Measurements from ENCODE around the gene ZNF578. TPM values are rescaled to one million over a fixed set of nuclear protein-coding genes. Genes with fewer than 3 reads are reported as not detected.

The ZNF578 gene
- total and polyA plus RNA-seq, 9 of the 15 experiments (the other 6 are each of a cell fraction or from before 2014, with no cell fraction given), result 0.05 to 0.29 (median 0.15) TPM

DNA sequence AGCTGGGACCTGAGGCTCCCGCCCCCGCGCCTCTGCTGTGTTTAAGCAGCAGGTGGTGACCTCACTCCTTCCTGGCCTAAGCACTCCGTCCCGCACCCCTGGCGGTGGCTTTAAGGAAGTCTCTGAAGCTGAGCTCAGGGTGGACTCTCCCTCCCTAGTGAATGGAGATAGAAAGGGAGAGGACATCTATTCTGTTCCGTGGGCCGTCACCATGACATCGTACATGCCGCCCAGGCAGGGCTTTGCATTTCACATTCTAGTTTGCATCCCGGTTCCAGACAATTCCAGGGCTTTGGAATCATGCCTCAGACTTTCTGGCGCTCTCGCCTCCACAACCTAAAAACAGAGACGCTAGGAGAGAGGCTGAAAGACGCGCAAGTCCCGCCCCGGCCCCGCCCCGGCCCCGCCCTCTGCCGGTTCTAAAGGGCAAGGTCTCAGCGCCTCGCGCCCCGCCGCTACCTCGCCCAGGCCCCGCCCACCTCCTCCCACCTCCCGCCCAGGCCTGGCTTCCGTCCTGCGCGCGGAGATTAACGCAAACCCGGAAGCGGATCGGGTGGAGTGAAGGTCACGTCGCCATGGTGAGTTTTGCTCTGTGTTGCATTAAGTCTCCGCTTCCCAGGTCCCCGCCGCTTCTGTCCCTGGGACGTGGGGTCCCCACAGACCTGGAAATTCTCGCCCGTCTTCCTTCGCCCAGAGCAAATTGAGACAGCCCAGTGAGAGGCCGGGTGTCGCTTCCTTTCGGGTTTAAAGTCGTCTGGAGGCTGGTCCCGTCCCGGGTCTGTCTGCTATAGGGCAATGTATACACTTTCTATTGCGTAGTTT lies 74.0 kb downstream of the ZNF578 start, which contains the start of gene ZNF808 (continued):
- TF ChIP-seq, protein P1, sequence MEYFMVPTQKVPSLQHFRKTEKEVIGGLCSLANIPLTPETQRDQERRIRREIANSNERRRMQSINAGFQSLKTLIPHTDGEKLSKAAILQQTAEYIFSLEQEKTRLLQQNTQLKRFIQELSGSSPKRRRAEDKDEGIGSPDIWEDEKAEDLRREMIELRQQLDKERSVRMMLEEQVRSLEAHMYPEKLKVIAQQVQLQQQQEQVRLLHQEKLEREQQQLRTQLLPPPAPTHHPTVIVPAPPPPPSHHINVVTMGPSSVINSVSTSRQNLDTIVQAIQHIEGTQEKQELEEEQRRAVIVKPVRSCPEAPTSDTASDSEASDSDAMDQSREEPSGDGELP (CRISPR knock-in tag; IDR thresholded peaks at IDR 0.05; ENCODE audit: borderline replicate concordance), result peak; percentile 67; the same call in 1 of the 2 replicates
- no peak for TF ChIP-seq ZNF184 (CRISPR knock-in tag; IDR thresholded peaks at IDR 0.05)
- TF ChIP-seq, protein P2, sequence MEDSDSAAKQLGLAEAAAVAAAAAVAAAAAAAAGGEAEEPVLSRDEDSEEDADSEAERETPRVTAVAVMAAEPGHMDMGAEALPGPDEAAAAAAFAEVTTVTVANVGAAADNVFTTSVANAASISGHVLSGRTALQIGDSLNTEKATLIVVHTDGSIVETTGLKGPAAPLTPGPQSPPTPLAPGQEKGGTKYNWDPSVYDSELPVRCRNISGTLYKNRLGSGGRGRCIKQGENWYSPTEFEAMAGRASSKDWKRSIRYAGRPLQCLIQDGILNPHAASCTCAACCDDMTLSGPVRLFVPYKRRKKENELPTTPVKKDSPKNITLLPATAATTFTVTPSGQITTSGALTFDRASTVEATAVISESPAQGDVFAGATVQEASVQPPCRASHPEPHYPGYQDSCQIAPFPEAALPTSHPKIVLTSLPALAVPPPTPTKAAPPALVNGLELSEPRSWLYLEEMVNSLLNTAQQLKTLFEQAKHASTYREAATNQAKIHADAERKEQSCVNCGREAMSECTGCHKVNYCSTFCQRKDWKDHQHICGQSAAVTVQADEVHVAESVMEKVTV (CRISPR knock-in tag; IDR thresholded peaks at IDR 0.05), result no peak
- TF ChIP-seq ZNF140 (CRISPR knock-in tag; IDR thresholded peaks at IDR 0.05), result no peak
- TF ChIP-seq, protein P3, sequence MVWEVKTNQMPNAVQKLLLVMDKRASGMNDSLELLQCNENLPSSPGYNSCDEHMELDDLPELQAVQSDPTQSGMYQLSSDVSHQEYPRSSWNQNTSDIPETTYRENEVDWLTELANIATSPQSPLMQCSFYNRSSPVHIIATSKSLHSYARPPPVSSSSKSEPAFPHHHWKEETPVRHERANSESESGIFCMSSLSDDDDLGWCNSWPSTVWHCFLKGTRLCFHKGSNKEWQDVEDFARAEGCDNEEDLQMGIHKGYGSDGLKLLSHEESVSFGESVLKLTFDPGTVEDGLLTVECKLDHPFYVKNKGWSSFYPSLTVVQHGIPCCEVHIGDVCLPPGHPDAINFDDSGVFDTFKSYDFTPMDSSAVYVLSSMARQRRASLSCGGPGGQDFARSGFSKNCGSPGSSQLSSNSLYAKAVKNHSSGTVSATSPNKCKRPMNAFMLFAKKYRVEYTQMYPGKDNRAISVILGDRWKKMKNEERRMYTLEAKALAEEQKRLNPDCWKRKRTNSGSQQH (CRISPR knock-in tag; IDR thresholded peaks at IDR 0.05), result no peak
- TF ChIP-seq EHMT2 (IDR thresholded peaks at IDR 0.05), result no peak
- peak; percentile 61; the same call in 1 of the 2 replicates for TF ChIP-seq SPI1 (IDR thresholded peaks at IDR 0.05; ENCODE audit: borderline replicate concordance, low read depth, low read length)
- TF ChIP-seq, protein P4, sequence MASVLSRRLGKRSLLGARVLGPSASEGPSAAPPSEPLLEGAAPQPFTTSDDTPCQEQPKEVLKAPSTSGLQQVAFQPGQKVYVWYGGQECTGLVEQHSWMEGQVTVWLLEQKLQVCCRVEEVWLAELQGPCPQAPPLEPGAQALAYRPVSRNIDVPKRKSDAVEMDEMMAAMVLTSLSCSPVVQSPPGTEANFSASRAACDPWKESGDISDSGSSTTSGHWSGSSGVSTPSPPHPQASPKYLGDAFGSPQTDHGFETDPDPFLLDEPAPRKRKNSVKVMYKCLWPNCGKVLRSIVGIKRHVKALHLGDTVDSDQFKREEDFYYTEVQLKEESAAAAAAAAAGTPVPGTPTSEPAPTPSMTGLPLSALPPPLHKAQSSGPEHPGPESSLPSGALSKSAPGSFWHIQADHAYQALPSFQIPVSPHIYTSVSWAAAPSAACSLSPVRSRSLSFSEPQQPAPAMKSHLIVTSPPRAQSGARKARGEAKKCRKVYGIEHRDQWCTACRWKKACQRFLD (CRISPR knock-in tag; IDR thresholded peaks at IDR 0.05), result no peak
- TF ChIP-seq ZNF830 (CRISPR knock-in tag; IDR thresholded peaks at IDR 0.05), result no peak
- TF ChIP-seq, protein P5, sequence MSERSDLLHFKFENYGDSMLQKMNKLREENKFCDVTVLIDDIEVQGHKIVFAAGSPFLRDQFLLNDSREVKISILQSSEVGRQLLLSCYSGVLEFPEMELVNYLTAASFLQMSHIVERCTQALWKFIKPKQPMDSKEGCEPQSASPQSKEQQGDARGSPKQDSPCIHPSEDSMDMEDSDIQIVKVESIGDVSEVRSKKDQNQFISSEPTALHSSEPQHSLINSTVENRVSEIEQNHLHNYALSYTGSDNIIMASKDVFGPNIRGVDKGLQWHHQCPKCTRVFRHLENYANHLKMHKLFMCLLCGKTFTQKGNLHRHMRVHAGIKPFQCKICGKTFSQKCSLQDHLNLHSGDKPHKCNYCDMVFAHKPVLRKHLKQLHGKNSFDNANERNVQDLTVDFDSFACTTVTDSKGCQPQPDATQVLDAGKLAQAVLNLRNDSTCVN (CRISPR knock-in tag; IDR thresholded peaks at IDR 0.05), result 0 out of 2 replicates have a peak, but pooled peaks have one; percentile 52
- no peak for TF ChIP-seq MCM5 (IDR thresholded peaks at IDR 0.05; ENCODE audit: low read depth)
- no peak for TF ChIP-seq SRSF7 (optimal IDR thresholded peaks at IDR 0.05; ENCODE audit: low read depth, low read length)
- TF ChIP-seq, protein P6, sequence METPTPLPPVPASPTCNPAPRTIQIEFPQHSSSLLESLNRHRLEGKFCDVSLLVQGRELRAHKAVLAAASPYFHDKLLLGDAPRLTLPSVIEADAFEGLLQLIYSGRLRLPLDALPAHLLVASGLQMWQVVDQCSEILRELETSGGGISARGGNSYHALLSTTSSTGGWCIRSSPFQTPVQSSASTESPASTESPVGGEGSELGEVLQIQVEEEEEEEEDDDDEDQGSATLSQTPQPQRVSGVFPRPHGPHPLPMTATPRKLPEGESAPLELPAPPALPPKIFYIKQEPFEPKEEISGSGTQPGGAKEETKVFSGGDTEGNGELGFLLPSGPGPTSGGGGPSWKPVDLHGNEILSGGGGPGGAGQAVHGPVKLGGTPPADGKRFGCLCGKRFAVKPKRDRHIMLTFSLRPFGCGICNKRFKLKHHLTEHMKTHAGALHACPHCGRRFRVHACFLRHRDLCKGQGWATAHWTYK (CRISPR knock-in tag; IDR thresholded peaks at IDR 0.05), result no peak
- no peak for TF ChIP-seq ZNF143 (CRISPR knock-in tag; IDR thresholded peaks at IDR 0.05)
